Right atrium auricular region (tissue), 2 donors: ENCODE data around the gene TYW5. TPM values are rescaled to one million over a fixed set of nuclear protein-coding genes. Genes with fewer than 3 reads are reported as not detected.

Experiments
- DNase-seq: peaks from one replicate; pipeline ENCODE4 v3.0.0-alpha.2; 2019; ENCODE audit warnings: low spot score
- H3K27ac ChIP-seq, 2 donors: fragments of 200-600 bp; sonication (generic); 1 replicate in 1 of 2; 2 replicates in 1 of 2; pipeline ENCODE4 v1.5.1; 2016 to 2019
- H3K27me3 ChIP-seq, 2 donors: fragments of 200-600 bp; sonication (generic); one replicate each; pipeline versions ENCODE4 v1.5.1 to v1.6.0; 2017 to 2019
- H3K36me3 ChIP-seq: fragments of 200-600 bp; sonication (generic); one replicate; pipeline ENCODE4 v1.5.1; 2016
- H3K4me1 ChIP-seq, 2 donors: fragments of 200-600 bp; sonication (generic); one replicate each; pipeline versions ENCODE4 v1.5.1 to v1.6.0; 2017 to 2019
- H3K4me3 ChIP-seq, 2 donors: fragments of 200-600 bp; sonication (generic); 1 replicate in 1 of 2; 2 replicates in 1 of 2; pipeline ENCODE4 v1.5.1; 2017 to 2019; ENCODE audit warnings: mild to moderate bottlenecking in 1 of 2, moderate library complexity in 1 of 2
- H3K9me3 ChIP-seq, 2 donors: fragments of 200-600 bp; sonication (generic); one replicate each; pipeline ENCODE4 v1.5.1; 2019
- CTCF ChIP-seq, 2 donors: fragments of 200-600 bp; sonication (generic); IDR thresholded peaks; one replicate each; pipeline ENCODE4 v1.5.1; 2019; ENCODE audit warnings: antibody characterized with exemption in 2 of 2
- total RNA-seq, 2 donors: library from RNA; depleted of rRNA; stranded (reverse); fragments of >200 nt; gene quantifications; one replicate each; pipeline ENCODE4 v1.1.0, GENCODE V29; 2016

TYW5 gene
- total RNA-seq, 2 donors from 2014 or later, result 1.9 to 3.3 TPM

- TF ChIP-seq CTCF (IDR thresholded peaks at IDR 0.05), result no peak
- Histone ChIP-seq H3K27me3 (no peaks in the 10 kb centered on the region), H3K4me3 (no peak overlapping the region), H3K4me1 (no peaks in the 10 kb centered on the region), H3K36me3 (no peaks in the 10 kb centered on the region), H3K9me3 (no peaks in the 10 kb centered on the region), H3K27ac (no peak overlapping the region)
- no peak for DNase-seq
Measured at GRCh38 chr2:199896617-199897016, 58.7 kb downstream of the TYW5 start.

DNA sequence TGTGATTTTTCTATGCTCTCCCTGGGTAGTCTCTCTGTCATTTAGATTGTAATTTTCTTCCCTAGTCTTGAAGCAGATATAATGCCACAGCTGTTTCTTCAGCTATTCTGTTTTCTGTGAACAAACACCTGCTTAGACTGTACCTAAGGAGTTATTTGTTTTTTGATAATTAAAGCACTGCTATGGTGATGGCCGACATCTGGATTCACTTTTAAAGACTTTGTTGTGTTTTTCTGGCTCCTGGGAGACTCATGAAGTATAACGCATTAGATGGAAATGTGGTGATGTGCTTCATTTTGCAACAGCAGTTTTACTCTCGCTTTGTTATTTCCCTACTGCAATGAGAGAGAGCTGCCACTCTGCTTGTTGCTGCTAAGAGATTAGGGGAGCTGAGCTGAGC lies 59.9 kb downstream of the TYW5 start:
- H3K27me3 ChIP-seq, result no peaks in the 10 kb centered on the region
- H3K4me3 ChIP-seq, result no peak overlapping the region
- no peak for DNase-seq
- no peaks in the 10 kb centered on the region for H3K9me3 ChIP-seq
- H3K4me1 ChIP-seq, result no peaks in the 10 kb centered on the region
- H3K27ac ChIP-seq, result no peak overlapping the region
- TF ChIP-seq CTCF (IDR thresholded peaks at IDR 0.05), result no peak
- no peaks in the 10 kb centered on the region for H3K36me3 ChIP-seq

- Histone ChIP-seq H3K27me3 (no peaks in the 10 kb centered on the region), H3K9me3 (no peaks in the 10 kb centered on the region), H3K4me3 (no peak overlapping the region), H3K36me3 (no peaks in the 10 kb centered on the region), H3K4me1 (no peaks in the 10 kb centered on the region), H3K27ac (no peak overlapping the region)
- no peak for TF ChIP-seq CTCF (IDR thresholded peaks at IDR 0.05)
- DNase-seq, result no peak
Measured at GRCh38 chr2:199883474-199884212, 71.6 kb downstream of the TYW5 start.

GRCh38 chr2:199882667-199883066 lies 72.6 kb downstream of the TYW5 start:
- no peak for TF ChIP-seq CTCF (IDR thresholded peaks at IDR 0.05)
- Histone ChIP-seq H3K9me3 (no peaks in the 10 kb centered on the region), H3K4me1 (no peaks in the 10 kb centered on the region), H3K4me3 (no peak overlapping the region), H3K27ac (no peak overlapping the region), H3K27me3 (no peaks in the 10 kb centered on the region), H3K36me3 (no peaks in the 10 kb centered on the region)
- DNase-seq, result no peak

Other genes with a start within 250 kb of the TYW5 start
- gene FTCDNL1, start 104.3 kb downstream of the TYW5 start, total RNA-seq, result 1 to 10 TPM; 2.8 to 3.5 TPM
- gene C2orf69, start 44.2 kb downstream of the TYW5 start, total RNA-seq, result 1 to 10 TPM; 8.0 to 9.5 TPM
- 10 to 100 TPM; 11.0 to 18.2 TPM for gene MAIP1, start 91 bp upstream of the TYW5 start, total RNA-seq